Astrocyte (in vitro differentiated cells and primary cell): ENCODE data around the gene NCAPG2.

ENCODE experiments used
- CTCF ChIP-seq: IDR thresholded peaks from 2 replicates; pipeline ENCODE4 v1.5.1; 2011; ENCODE audit warnings: low read depth, mild to moderate bottlenecking, inconsistent platforms, low read length, moderate library complexity; ENCODE audit not compliant: insufficient read depth
- EZH2 ChIP-seq: IDR thresholded peaks from 2 replicates; pipeline ENCODE4 v1.6.1; 2012; ENCODE audit warnings: mild to moderate bottlenecking, low read length, inconsistent platforms; ENCODE audit not compliant: insufficient read depth

- TF ChIP-seq CTCF: no peak
- TF ChIP-seq EZH2: no peak
Measured at GRCh38 chr7:158591944-158592343, 112.7 kb downstream of the NCAPG2 start.
